ENCODE data around the gene PALS1.

DNA sequence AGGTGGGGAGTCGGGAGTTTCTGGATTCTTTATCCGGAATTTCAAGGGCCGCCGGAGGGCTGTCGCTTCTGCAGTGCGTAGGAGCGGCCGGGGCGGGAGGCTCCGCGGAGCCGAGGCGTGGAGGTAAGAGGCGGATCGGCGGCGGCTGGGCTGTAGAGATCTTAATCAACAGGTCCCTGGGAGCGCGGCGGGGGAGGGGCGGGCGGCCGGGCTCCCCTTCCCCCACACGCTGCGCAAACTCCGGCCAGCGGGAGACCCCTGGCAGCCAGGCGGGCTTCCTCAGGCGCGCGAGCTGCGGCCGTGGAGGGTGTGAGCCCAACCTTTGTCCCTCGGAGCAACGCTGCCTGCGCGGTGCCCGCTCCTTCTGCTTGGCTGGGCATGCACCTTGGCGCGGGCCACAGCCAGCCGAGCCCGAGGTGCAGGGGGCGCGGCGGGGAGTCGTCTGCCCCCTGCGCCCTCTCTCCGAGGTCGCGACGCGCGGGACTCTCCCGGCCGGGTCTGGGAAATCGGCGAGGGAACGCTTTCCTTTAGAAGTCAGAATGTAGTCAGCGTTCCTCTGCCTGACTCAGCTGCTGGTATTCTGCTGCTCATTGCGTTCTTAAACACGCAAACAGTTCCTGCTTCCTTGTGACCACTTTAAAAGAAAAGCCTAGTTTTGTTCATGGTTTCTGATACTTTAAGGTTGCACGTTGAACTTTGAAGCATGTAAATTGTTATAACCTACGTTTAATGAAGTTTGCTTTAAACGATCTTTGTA lies at the start of gene PALS1:
- TF ChIP-seq POLR2A (IDR thresholded peaks at IDR 0.05; ENCODE audit: low read length) (peak; percentile 14), GATA1 (IDR thresholded peaks at IDR 0.05; ENCODE audit: low read depth, low read length) (no peak)
